H1 (cell line): ENCODE results near the gene KCNQ1. TPM values are rescaled to one million over a fixed set of nuclear protein-coding genes. Genes with fewer than 3 reads are reported as not detected.
A peak's percentile ranks its signal among the peaks of the same experiment; 100 is the strongest.

Experiments
- CTCF ChIA-PET: fragments of 300-600 bp; sonication (Branson Sonifier 250); formaldehyde crosslinking; loops from one replicate; lab custom pipeline; 2021; ENCODE audit not compliant: partially characterized antibody; lab: Charles Lee
- POLR2A ChIA-PET: fragments of 300-600 bp; sonication (Branson Sonifier 250); formaldehyde crosslinking; loops from one replicate; lab custom pipeline; 2021; ENCODE audit warnings: inconsistent platforms; ENCODE audit not compliant: partially characterized antibody; lab: Charles Lee
- DNase-seq, 2 experiments: peaks; one replicate each; pipeline versions ENCODE4 v3.0.0 to v3.0.0-alpha.2; 2010 to 2022; ENCODE audit warnings: low spot score in 2 of 2, low read depth in 1 of 2, mixed read lengths in 1 of 2
- FAIRE-seq: peaks from 2 replicates; lab custom pipeline; 2011; peaks lifted over from hg19 to GRCh38; lab: Jason Lieb, UNC
- H2AFZ ChIP-seq: 2 replicates; pipeline ENCODE4 v1.8.1; 2012; ENCODE audit warnings: low read length, inconsistent platforms
- H2AK5ac ChIP-seq: 2 replicates; pipeline ENCODE4 v1.6.1; 2013; ENCODE audit warnings: low read depth, low read length
- H2BK120ac ChIP-seq: replicated peaks from 2 replicates; pipeline ENCODE3; 2013; ENCODE audit warnings: low read depth, low read length, inconsistent platforms
- H2BK12ac ChIP-seq: 2 replicates; pipeline ENCODE4 v1.6.1; 2013; ENCODE audit warnings: low read depth, low read length
- H2BK15ac ChIP-seq: 2 replicates; pipeline ENCODE4 v1.6.1; 2013; ENCODE audit warnings: low read length
- H2BK20ac ChIP-seq: 2 replicates; pipeline ENCODE4 v1.6.1; 2013; ENCODE audit warnings: low read length
- H2BK5ac ChIP-seq: 2 replicates; pipeline ENCODE4 v1.6.1; 2013; ENCODE audit warnings: low read depth, low read length
- H3K14ac ChIP-seq: 2 replicates; pipeline ENCODE4 v1.6.1; 2013; ENCODE audit warnings: inconsistent platforms; ENCODE audit not compliant: insufficient read length
- H3K18ac ChIP-seq: 2 replicates; pipeline ENCODE4 v1.6.1; 2013; ENCODE audit warnings: low read length; ENCODE audit errors: extremely low read depth
- H3K23ac ChIP-seq: 2 replicates; pipeline ENCODE4 v1.6.1; 2013; ENCODE audit warnings: inconsistent platforms; ENCODE audit not compliant: insufficient read length
- H3K23me2 ChIP-seq: 2 replicates; pipeline ENCODE4 v1.6.1; 2013; ENCODE audit warnings: low read depth, low read length
- H3K27ac ChIP-seq: 2 replicates; pipeline ENCODE4 v1.6.1; 2011; ENCODE audit warnings: low read depth, low read length, inconsistent platforms
- H3K27me3 ChIP-seq, 4 experiments: replicated peaks in 1 of 4; 1 replicate in 1 of 4; 2 replicates in 3 of 4; pipeline versions ENCODE4 v1.6.1 to v1.8.1; 2011 to 2013; ENCODE audit warnings: low read length in 3 of 4, mild to moderate bottlenecking in 3 of 4, inconsistent platforms in 2 of 4, mixed read lengths in 2 of 4, moderate library complexity in 1 of 4; ENCODE audit not compliant: control insufficient read depth in 3 of 4, insufficient read depth in 3 of 4; ENCODE audit errors: extremely low read depth in 1 of 4
- H3K36me3 ChIP-seq, 4 experiments: 2 replicates each; pipeline versions ENCODE4 v1.6.1 to v1.8.1; 2011 to 2013; ENCODE audit warnings: mild to moderate bottlenecking in 4 of 4, low read length in 3 of 4, moderate library complexity in 2 of 4, control low read depth in 1 of 4, inconsistent platforms in 1 of 4; ENCODE audit not compliant: insufficient read depth in 4 of 4, control insufficient read depth in 2 of 4
- H3K4ac ChIP-seq: replicated peaks from 2 replicates; pipeline ENCODE3; 2013; ENCODE audit warnings: low read length, low read depth, mixed read lengths, inconsistent platforms; ENCODE audit not compliant: insufficient read length
- H3K4me1 ChIP-seq, 4 experiments: replicated peaks in 1 of 4; 1 replicate in 1 of 4; 2 replicates in 3 of 4; pipeline versions ENCODE4 v1.6.1 to v1.8.1; 2011 to 2013; ENCODE audit warnings: low read length in 3 of 4, inconsistent platforms in 2 of 4, mixed read lengths in 1 of 4; ENCODE audit not compliant: insufficient read depth in 4 of 4, control insufficient read depth in 3 of 4
- H3K4me2 ChIP-seq, 2 experiments: 2 replicates each; pipeline versions ENCODE4 v1.6.1 to v1.8.1; 2011 to 2013; ENCODE audit warnings: low read depth in 2 of 2, low read length in 2 of 2, control low read depth in 1 of 2, inconsistent platforms in 1 of 2, mild to moderate bottlenecking in 1 of 2; ENCODE audit not compliant: insufficient read depth in 1 of 2
- H3K4me3 ChIP-seq, 4 experiments: fragments of 200-600, 300-600 bp in 1 of 4; sonication (generic), shearing (Covaris generic), sonication (Bioruptor Twin) in 1 of 4; 2 replicates each; pipeline versions ENCODE4 v1.5.1 to v1.8.1; 2011 to 2016; ENCODE audit warnings: low read length in 4 of 4, low read depth in 3 of 4, control low read depth in 2 of 4, inconsistent platforms in 2 of 4, mild to moderate bottlenecking in 2 of 4, mixed read lengths in 1 of 4, moderate library complexity in 1 of 4; ENCODE audit not compliant: insufficient read depth in 2 of 4; ENCODE audit errors: extremely low read depth in 1 of 4
- H3K56ac ChIP-seq: replicated peaks from 2 replicates; pipeline ENCODE3; 2013; ENCODE audit warnings: low read depth, mild to moderate bottlenecking, mixed read lengths, low read length, inconsistent platforms; ENCODE audit not compliant: insufficient read length
- H3K79me1 ChIP-seq: 2 replicates; pipeline ENCODE4 v1.6.1; 2013; ENCODE audit warnings: low read depth, low read length, control low read depth
- H3K79me2 ChIP-seq, 2 experiments: 2 replicates each; pipeline versions ENCODE4 v1.6.1 to v1.8.1; 2012 to 2013; ENCODE audit warnings: low read length in 2 of 2, mild to moderate bottlenecking in 2 of 2, inconsistent platforms in 1 of 2; ENCODE audit not compliant: insufficient read depth in 2 of 2, control insufficient read depth in 1 of 2
- H3K9ac ChIP-seq, 4 experiments: replicated peaks in 1 of 4; 1 replicate in 1 of 4; 2 replicates in 3 of 4; pipeline versions ENCODE4 v1.6.1 to v1.8.1; 2011 to 2013; ENCODE audit warnings: low read depth in 3 of 4, low read length in 3 of 4, control low read depth in 2 of 4, mild to moderate bottlenecking in 2 of 4, moderate library complexity in 2 of 4, inconsistent platforms in 1 of 4; ENCODE audit errors: extremely low read depth in 1 of 4
- H3K9me3 ChIP-seq, 2 experiments: 2 replicates each; pipeline versions ENCODE4 v1.6.1 to v1.8.1; 2012 to 2013; ENCODE audit warnings: mild to moderate bottlenecking in 2 of 2, moderate library complexity in 2 of 2, control low read depth in 1 of 2, inconsistent platforms in 1 of 2, low read depth in 1 of 2, low read length in 1 of 2, mixed read lengths in 1 of 2; ENCODE audit not compliant: insufficient read depth in 2 of 2
- H4K20me1 ChIP-seq, 2 experiments: replicated peaks in 1 of 2; 2 replicates each; pipeline versions ENCODE3 to v1.8.1; 2011 to 2013; ENCODE audit warnings: inconsistent platforms in 2 of 2, low read length in 2 of 2, mild to moderate bottlenecking in 1 of 2; ENCODE audit not compliant: insufficient read depth in 2 of 2, control insufficient read depth in 1 of 2
- H4K5ac ChIP-seq: 2 replicates; pipeline ENCODE4 v1.6.1; 2013; ENCODE audit warnings: low read length, low read depth, mixed read lengths, inconsistent platforms; ENCODE audit not compliant: insufficient read length
- H4K8ac ChIP-seq: 2 replicates; pipeline ENCODE4 v1.8.0; 2013; ENCODE audit warnings: mild to moderate bottlenecking, moderate library complexity, low read length, inconsistent platforms; ENCODE audit not compliant: insufficient read depth; ENCODE audit errors: extremely low read depth
- H4K91ac ChIP-seq: replicated peaks from 2 replicates; pipeline ENCODE3; 2013; ENCODE audit warnings: low read length, mixed read lengths, inconsistent platforms; ENCODE audit not compliant: insufficient read length
- ATF2 ChIP-seq: IDR thresholded peaks from 2 replicates; pipeline ENCODE4 v1.6.1; 2012; ENCODE audit warnings: low read length, inconsistent platforms
- CHD1 ChIP-seq: IDR thresholded peaks from 2 replicates; pipeline ENCODE4 v1.6.1; 2012; ENCODE audit warnings: low read depth, low read length, improper control_type of control experiment
- POLR2AphosphoS5 ChIP-seq: IDR thresholded peaks from 2 replicates; pipeline ENCODE4 v1.6.1; 2011; ENCODE audit warnings: low read depth, low read length
- TEAD4 ChIP-seq: IDR thresholded peaks from 2 replicates; pipeline ENCODE4 v1.6.1; 2012; ENCODE audit warnings: low read depth, low read length, inconsistent platforms, mixed read lengths
- YY1 ChIP-seq: IDR thresholded peaks from 2 replicates; pipeline ENCODE4 v1.6.1; 2011; ENCODE audit warnings: low read depth, mild to moderate bottlenecking, low read length
- ZNF274 ChIP-seq: IDR thresholded peaks from 2 replicates; pipeline ENCODE4 v1.7.0; 2012; ENCODE audit warnings: low read length, borderline replicate concordance; ENCODE audit errors: extremely low read depth
- WGBS, 2 experiments: shearing (Covaris generic) in 1 of 2; methylation state at CpG; one replicate each; pipeline versions ENCODE4 v1.1.6 to v1.1.7; 2013 to 2015; ENCODE audit warnings: low lambda C conversion rate in 2 of 2, mixed read lengths in 2 of 2, inconsistent platforms in 1 of 2, low coverage in 1 of 2, missing lambda C conversion rate in 1 of 2; ENCODE audit not compliant: insufficient replicate concordance in 2 of 2, insufficient coverage in 1 of 2, insufficient read length in 1 of 2; ENCODE audit errors: extremely low coverage in 1 of 2, missing lambda C conversion rate in 1 of 2; 5-methylcytosine and 5-hydroxymethylcytosine counted together
- polyA plus RNA-seq, 7 experiments: library from polyadenylated mRNA; depleted of rRNA in 3 of 7; stranded (reverse) in 5 of 7; unstranded in 2 of 7; fragments of >200 nt in 5 of 7; fragments of 200-250 nt in 2 of 7; gene quantifications; 1 replicate in 5 of 7; 2 replicates in 1 of 7; 4 replicates in 1 of 7; pipeline versions ENCODE4 v1.2.1 to v1.2.3, GENCODE V29; 2011 to 2013; ENCODE audit warnings: missing spikeins in 2 of 7, mixed read lengths in 2 of 7
- total RNA-seq: library from RNA; stranded (reverse); fragmentation: NEBNext Ultra II Directional; extraction: Animal tissue kit (Norgen Biotek cat#: 25700); gene quantifications from 2 replicates; pipeline ENCODE4 v1.2.1, GENCODE V29; 2021

The KCNQ1 gene
- total and polyA plus RNA-seq, 2 of the 8 experiments (the other 6 are each of a cell fraction or from before 2014, with no cell fraction given) = 1.9 to 2.0 TPM

GRCh38 chr11:2684581-2684980 is 239.8 kb downstream of the KCNQ1 start:
- CTCF ChIA-PET = interaction anchor here (1.2 kb wide), 1 partner anchor 10 kb away, joined by 3 read pairs; no protein-coding TSS in a partner anchor

More at GRCh38 chr11:2684581-2684980, 239.8 kb downstream of the KCNQ1 start:
- no peak overlapping the region for H4K8ac ChIP-seq
- peaks cover 13 to 35% (median 25%) of the 10 kb centered on the region in 4 experiments for H3K4me1 ChIP-seq
- H3K9me3 ChIP-seq = no peaks in the 10 kb centered on the region
- H3K27me3 ChIP-seq = peaks cover 0 to 4% (median 0%) of the 10 kb centered on the region in 4 experiments; a peak in 1 of 7 replicates
- DNase-seq (no peak), FAIRE-seq (no peak)
- no peak overlapping the region for H3K56ac ChIP-seq
- no peak for TF ChIP-seq ZNF274
- TF ChIP-seq YY1 = no peak
- no peak for TF ChIP-seq CHD1
- no peak for TF ChIP-seq ATF2
- TF ChIP-seq POLR2AphosphoS5 = no peak
- TF ChIP-seq TEAD4 = peak; percentile 42; the same call in 1 of the 2 replicates
- H3K27ac ChIP-seq = no peak overlapping the region
- no peak overlapping the region for H3K4ac ChIP-seq
- no peak overlapping the region for H2BK120ac ChIP-seq
- no peak overlapping the region for H3K18ac ChIP-seq
- H3K23ac ChIP-seq = no peak overlapping the region
- H3K9ac ChIP-seq = no peak overlapping the region
- no peak overlapping the region for H2AK5ac ChIP-seq
- peaks cover 6 to 21% of the 10 kb centered on the region in 2 experiments for H4K20me1 ChIP-seq
- WGBS, 2 experiments = 100% methylated on average over 1 of the region's 1 CpG; no CpG with 5 or more reads in 1 of the 2 experiments
- H3K14ac ChIP-seq = no peak overlapping the region
- no peak overlapping the region for H2AFZ ChIP-seq
- POLR2A ChIA-PET = interaction anchor here (1.6 kb wide), 1 partner anchor 10 kb away, joined by 4 read pairs; no protein-coding TSS in a partner anchor
- H2BK15ac ChIP-seq = no peak overlapping the region
- no peak overlapping the region for H4K91ac ChIP-seq
- H4K5ac ChIP-seq = no peak overlapping the region
- no peak overlapping the region for H2BK5ac ChIP-seq
- peaks cover 5% of the 10 kb centered on the region; the same call in 1 of the 2 replicates for H3K79me1 ChIP-seq
- no peak overlapping the region for H2BK12ac ChIP-seq
- H3K4me3 ChIP-seq = no peak overlapping the region
- H3K79me2 ChIP-seq = peaks cover 0 to 48% of the 10 kb centered on the region in 2 experiments; a peak in 2 of 4 replicates
- no peak overlapping the region for H2BK20ac ChIP-seq
- H3K4me2 ChIP-seq = no peak overlapping the region
- no peaks in the 10 kb centered on the region for H3K23me2 ChIP-seq
- H3K36me3 ChIP-seq = no peaks in the 10 kb centered on the region
